ENCODE data around the gene CGB1.

Gene CGB1

DNA sequence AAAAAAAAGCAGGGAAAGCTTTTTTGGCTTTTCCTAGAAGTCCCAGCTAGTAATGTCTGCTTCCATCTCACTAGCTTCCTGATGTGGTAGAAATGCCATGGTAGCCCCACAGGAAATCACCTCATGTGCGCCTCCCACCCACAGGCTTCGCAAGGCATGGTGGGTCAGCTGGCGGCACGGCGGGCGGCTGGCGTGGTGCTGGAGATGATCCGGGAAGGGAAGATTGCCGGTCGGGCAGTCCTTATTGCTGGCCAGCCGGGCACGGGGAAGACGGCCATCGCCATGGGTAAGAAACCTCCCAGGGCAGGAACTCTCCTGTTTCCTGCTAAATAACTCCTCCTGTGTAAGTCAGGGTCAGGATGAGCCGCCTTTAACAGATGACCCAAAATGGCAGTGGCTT, 32.6 kb downstream of the CGB1 start:
- no peak for DNase-seq
- intact Hi-C loops (cut with DNase I) = no loop called here

DNA sequence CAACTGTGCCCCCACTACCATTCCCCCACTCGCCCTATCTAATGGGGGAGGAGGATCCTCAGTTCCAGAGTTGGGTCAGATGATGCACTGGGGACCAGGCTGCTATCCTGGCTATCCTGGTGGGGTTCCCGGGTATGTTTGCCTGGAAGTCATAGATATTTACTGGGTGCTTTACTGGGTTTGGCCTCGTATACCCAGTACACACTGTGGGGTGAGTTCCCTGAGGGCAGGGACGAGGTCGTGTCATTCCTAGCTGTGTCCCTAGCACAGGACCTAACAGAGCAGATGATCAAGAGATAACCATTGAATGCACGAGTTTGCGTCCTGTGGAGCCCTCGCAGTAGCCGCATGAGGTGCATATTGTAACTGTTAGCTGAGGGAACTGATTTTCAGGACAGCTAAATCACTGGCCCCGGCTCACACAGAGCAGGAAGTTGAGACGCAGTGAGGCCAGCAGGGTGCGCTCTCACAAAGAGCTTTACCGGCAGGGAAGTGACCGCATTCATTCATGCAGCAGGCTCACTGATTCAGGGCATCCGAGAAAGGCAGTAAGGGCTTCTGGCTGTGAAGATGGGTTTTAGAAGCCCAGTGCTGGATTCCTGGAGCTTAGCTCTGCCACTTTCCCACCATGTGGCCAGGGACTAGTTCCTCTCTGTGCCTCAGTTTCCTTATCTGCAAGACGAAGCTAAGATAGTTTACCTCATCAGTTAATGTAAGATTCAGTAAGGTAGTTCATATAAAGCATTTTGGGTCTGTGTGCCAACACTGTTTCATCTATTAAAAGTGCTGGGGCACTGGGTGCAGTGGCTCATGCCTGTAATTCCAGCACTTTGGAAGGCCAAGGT, 37.0 kb downstream of the CGB1 start:
- DNase-seq = peak in 8 of 10 donors; percentile 29 to 92 (median 52)
- intact Hi-C loops (cut with DNase I) = no loop called here

DNA sequence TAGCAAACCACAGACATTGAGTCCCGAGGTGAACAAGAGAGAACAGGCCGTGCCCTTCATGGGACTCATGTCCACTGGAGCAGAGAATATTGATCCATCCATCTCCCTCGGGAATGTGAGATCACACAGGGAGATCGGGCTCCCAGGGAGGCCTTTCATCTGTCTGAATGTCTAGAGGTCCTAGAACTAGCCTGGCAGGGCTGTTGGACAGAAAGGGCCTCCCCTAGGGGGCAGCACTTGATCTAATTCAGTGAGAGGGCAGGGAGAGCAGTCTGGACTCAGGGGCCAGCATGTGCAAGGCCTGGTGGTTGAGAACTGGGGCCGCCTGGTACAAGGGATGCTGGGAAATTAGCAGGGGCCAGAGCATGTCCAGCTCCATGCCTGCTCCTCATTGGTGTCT, 38.7 kb downstream of the CGB1 start:
- intact Hi-C loops (cut with DNase I) = no loop called here
- DNase-seq = peak in 1 of 10 donors; percentile 14

GRCh38 chr19:48994035-48994386, 42.7 kb downstream of the CGB1 start:
- DNase-seq = no peak
- intact Hi-C loops (cut with DNase I) = no loop called here

GRCh38 chr19:48993175-48994034, 43.3 kb downstream of the CGB1 start, which contains the start of the genes GYS1 and RUVBL2:
TSS of gene GYS1 (minus strand) at chr19:48993309. CDS start at chr19:48993112, 197 bp downstream.
TSS of gene RUVBL2 (plus strand) at chr19:48993887. CDS start at chr19:48993912, 25 bp downstream.
- intact Hi-C loops (cut with DNase I) = no loop called here
- DNase-seq = peak; percentile 97 to 100 (median 99)

DNA sequence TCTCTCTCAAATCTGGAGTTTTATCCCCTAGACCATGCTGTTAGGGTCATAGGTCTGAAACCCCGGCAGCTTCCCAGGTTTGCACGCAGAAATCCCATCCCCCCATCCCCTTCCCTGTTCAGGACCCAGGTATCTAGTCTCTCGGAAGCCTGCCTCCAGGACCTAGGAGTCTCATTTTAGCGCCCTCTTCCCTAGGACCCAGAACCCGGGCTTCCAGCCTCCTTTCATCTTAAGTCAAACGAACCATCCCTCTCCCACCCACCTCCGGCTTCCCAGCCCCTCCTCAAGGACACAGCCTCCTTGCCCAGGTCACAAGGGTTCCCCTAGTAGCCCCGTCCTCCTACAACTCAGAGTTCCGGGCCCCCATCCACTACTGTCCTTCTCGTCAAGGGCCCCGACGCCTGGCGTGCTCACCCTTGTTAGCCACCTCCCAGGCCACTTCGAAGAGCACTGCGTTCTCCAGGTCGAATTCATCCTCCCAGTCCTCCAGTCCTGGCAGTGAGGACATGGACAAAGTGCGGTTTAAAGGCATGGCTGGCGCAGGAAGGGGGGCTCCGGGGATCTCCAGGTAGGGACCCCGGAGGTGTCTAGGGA, 44.0 kb downstream of the CGB1 start:
- intact Hi-C loops (cut with DNase I) = no loop called here
- peak in 2 of 10 donors; percentile 84 to 86 for DNase-seq

GRCh38 chr19:48991873-48992580, 44.7 kb downstream of the CGB1 start:
- intact Hi-C loops (cut with DNase I) = no loop called here
- DNase-seq = peak in 3 of 10 donors; percentile 20 to 73 (median 42)

GRCh38 chr19:48991011-48991609, 45.6 kb downstream of the CGB1 start:
- intact Hi-C loops (cut with DNase I) = no loop called here
- no peak for DNase-seq

- no peak for DNase-seq
- intact Hi-C loops (cut with DNase I) = no loop called here
These were observed 46.3 kb downstream of the CGB1 start for GRCh38 chr19:48990400-48990799.

DNA sequence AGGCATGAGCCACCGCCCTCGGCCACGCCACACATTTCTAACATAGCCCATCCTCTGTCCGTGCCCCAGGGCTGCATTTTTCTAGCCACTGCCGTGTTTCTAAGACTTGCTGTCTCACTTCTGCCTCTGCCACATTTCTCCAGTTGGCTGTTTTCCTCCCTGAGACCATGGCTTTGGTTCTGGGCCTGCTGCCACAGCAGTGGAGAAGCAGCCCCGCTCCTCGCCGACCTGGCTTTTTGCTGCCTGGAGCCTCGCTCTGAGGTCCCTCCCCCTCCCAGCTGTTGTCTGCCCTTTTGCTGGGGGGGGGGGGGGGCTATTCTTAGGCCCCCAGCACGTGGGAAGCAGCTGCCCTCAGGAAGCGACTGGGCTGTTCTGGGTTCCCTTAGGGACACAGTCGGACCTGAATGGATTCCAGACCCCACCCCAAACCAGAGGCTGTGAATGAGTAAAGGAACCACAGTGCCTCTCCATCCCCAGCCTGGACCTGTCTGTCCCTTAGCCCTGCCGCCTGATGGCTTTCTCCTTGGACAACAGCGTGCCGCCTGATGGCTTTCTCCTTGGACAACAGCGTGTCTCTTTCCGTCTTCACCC, 46.9 kb downstream of the CGB1 start:
- intact Hi-C loops (cut with DNase I) = no loop called here
- DNase-seq = no peak

GRCh38 chr19:48988860-48989259, 47.8 kb downstream of the CGB1 start:
- intact Hi-C loops (cut with DNase I) = no loop called here
- no peak for DNase-seq

- DNase-seq = no peak
- intact Hi-C loops (cut with DNase I) = no loop called here
These were observed 48.4 kb downstream of the CGB1 start for GRCh38 chr19:48988286-48988685.

- DNase-seq = no peak
- intact Hi-C loops (cut with DNase I) = no loop called here
These were observed 49.4 kb downstream of the CGB1 start for GRCh38 chr19:48987323-48987722.

DNA sequence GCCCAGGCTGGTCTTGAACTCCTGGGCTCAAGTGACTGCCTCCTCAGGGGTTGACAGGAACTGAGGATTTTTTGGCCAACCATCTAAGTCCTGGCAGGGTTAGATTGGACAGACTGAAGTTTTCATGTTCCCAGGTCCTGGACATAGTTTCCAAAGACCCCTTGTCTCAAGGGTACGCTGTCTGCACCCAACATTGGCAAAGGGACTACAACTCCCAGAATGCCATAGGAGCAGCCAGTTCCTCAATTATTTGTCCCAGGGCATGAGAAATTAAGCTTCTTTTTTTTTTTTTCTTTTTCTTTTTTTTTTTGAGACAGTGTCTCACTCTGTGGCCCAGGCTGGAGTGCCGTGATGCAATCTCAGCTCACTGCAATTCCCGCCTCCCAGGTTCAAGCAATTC, 50.5 kb downstream of the CGB1 start:
- intact Hi-C loops (cut with DNase I) = no loop called here

DNA sequence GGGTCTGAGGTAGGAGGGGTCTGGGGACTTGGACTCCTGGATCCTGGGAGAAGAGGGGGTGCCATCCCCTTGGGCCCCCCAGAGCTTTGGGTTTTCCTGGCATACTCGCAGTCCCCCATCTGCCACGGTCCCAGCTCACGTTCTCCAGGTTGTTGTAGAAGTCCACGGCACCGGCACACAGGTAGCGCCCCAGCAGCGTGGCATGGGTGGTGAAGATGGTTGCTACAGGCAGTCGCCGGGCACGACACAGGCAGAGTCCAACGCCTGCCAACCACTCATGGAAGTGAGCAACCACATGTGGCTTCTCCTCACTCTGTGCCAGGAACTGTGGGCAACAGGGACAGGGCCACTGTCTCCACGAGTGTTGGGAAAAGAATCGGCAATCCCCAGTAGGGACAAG, 51.0 kb downstream of the CGB1 start:
- intact Hi-C loops (cut with DNase I) = no loop called here
- no peak for DNase-seq

More for the DNA sequence above, 50.5 kb downstream of the CGB1 start:
- no peak for DNase-seq

Data from posterior cingulate gyrus (tissue), 11 donors.